HG03025 (cell line): Measurements from ENCODE around the gene CTSD.
"Not testable (repeated sequence)": the region's sequence is repeated elsewhere in the genome, so short reads cannot be mapped to it uniquely, and the experiment has no call there.

Experiments
- ATAC-seq: cut with Tn5 transposase; IDR thresholded peaks from one replicate; pipeline ENCODE4 v1.9.1; 2021; ENCODE audit warnings: mild to moderate bottlenecking, moderate library complexity; ENCODE audit not compliant: unreplicated experiment, low FRiP score

CTSD gene

DNA sequence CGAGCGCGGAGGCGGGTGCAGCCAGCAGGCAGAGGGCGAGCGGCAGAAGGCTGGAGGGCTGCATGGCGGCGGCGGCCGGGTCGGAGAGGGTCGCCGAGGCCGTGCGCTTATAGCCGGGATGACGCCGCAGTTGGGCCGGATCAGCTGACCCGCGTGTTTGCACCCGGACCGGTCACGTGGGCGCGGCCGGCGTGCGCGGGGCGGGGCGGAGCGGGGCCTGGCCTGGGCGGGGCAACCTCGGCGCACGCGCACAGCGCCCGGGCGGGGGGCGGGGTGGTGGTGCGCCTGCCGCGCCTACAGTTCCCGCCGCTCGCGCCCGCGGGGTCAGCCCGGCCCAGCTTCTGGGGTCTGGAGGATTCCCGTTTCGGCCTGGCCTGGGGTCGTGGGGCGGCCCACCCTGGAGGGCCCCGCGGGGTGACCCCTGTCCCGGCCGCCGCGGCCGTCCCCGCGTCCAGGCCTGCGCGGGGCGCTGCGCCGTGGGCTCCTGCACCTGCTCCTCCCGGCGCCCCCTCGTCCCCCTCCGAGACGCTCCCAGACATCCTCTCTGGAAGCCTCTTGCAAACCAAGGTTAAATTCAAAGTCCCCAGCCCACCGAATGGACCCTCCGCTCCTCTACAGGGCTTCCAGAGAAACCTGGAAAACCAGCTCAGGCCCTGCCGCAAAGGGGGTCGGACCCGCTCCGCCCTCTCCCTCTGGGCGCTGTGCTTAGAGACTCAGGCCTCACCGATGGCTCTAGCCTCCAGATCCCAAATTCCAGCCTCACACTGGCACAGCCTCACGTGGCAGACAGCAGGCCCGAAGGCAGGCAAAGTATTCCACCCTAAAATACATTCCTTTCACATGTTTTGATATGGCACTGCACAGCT lies at the start of gene CTSD:
TSS of gene CTSD (minus strand) at position 132 of the 866 bp plus-strand sequence. CDS start at position 64, 68 bp downstream.
- peak; percentile 61 for ATAC-seq

DNA sequence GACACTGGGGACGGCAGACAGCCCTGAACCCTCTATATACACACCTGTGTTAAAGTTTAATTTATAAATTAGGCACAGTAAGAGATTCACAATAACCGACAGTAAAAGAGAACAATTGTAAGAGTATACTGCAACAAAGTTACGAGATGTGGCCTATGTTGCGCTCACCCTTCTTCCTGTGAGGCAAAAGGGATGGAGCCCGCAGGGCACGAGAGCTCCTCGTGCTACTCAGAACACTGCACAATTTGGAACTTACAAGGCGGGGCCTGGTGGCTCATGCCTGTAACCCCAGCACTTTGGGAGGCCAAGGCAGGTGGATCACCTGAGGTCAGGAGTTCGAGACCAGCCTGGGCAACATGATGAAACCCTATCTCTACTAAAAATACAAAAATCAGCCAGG lies 49.6 kb upstream of the CTSD start:
- not testable (repeated sequence) for ATAC-seq

DNA sequence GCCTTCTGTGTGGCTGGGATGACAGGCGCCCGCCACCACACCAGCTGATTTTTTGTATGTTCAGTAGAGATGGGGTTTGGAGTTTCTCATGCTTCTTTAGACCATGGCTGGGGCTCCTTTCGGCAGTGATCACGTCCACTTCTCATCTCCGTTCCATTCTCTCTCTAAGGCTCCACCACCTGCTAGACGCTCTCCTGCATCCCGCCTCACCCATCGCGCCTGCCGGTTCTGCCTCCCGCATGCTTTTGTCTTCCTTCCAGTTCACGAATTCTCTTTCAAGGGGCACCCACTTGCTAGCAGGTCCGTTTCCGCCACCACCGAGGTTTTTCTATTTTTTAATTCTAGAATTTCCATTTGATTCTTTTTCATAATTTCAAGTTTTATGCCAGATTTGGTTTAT lies 49.1 kb upstream of the CTSD start:
- no peak for ATAC-seq

DNA sequence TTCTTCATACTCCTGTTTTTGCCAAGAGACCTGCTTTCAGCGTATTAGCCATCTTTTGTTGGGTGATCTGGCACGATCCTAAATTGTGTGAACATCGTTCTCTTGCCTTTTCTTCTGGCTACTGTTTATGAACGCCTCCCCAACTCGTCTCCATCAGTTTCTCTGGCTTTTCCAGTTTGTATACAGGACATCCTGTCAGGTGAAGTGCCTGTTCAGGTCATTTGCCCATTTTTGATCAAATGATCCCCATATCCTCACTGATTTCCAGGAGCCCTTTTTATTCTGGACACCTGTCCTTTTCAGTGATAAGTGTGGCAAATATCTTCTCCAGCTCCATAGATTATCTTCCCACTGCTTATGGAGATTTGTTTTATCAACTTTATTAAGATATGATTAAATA lies 48.5 kb upstream of the CTSD start:
- no peak for ATAC-seq

DNA sequence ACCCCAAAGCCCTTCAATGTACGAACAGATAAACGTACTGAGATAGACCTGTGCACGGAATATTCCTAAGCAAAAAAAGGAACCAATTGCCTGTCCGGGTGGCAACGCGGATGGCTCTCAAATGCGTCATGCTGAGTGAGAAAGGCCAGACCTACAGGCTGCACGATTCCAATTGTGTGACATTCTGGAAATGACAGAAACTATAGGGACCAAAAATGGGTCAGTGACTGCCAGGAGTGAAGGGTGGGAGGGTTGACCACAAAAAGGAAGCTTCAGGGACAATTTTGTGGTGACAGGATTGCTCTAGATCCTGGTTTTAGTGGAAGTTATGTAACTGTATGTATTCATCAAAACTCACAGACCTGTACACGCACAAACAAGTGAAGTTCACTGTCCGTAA lies 47.0 kb upstream of the CTSD start:
- no peak for ATAC-seq

DNA sequence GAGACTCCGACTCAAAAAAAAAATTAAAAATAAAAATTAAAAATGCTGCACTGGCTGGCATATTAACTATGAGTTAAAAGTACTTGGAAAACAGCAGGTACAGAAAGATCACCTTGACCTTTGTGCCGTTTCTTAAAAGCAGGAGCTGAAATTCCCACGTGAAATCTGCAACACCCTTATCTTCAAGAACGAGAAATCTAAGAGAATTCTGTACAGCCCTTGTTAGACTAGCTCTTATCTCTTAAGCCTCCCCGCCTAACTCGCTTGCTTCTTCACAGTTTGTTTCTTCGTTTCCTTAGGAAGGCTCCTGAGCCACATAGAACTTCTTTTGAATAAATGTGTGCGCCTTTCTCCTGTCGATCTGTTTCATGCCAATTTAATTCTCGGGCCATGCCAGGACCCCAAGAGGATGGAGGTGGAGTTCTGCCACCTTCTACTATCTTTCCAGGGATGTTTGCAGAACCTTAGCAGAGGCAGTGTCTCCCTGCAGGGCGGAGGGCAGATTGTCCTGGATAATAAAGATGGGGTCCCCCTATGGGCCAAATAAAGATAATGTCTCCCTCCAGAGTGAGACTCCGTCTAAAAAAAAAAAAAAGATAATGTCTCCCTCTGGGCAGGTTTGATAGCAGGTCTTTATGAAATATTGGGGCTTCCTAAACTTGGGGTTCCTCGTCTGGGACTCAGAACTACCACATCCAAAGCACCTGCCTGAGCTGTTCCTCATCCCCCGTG lies 43.7 kb upstream of the CTSD start:
- no peak for ATAC-seq

DNA sequence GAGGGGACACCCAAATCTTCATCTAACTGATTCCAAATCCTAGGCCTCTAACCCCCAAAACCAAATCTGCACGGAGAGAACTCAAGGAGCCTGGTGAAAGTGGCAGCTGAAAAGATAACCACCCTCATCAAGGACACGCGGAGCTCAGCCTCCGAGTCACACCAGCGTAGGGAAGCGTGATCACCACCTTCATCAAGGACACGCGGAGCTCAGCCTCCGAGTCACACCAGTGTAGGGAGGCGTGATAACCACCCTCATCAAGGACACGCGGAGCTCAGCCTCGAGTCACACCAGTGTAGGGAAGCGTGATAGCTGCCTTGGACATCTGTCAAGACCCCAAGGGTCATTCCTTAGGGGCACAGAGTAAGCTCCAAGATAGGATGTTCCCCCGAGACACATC lies 41.8 kb upstream of the CTSD start:
- ATAC-seq = no peak

DNA sequence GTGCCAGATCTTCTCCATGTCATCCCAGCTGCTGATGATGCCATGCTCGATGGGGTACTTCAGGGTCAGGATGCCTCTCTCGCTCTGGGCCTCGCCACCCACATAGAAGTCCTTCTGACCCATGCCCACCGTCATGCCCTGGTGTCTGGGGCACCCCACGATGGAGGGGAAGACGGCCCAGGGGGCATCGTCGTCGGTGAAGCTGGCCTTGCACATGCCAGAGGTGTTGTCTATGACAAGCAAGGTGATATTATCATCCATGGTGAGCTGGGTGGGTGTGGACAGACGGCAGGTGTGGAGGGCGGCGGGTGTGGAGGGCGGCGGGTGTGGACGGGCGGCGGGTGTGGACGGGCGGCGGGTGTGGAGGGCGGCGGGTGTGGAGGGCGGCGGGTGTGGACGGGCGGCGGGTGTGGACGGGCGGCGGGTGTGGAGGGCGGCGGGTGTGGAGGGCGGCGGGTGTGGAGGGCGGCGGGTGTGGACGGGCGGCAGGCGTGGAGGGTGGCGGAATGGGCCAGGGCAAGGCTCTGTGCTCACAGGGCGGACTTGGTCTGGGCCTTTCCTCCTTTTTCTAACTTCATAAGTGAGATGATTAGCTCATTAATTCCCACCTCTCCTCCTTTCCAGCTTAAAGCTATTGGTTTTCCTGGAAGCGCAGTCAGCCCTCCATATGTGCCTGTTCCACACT lies 40.2 kb upstream of the CTSD start:
- not testable (repeated sequence) for ATAC-seq

DNA sequence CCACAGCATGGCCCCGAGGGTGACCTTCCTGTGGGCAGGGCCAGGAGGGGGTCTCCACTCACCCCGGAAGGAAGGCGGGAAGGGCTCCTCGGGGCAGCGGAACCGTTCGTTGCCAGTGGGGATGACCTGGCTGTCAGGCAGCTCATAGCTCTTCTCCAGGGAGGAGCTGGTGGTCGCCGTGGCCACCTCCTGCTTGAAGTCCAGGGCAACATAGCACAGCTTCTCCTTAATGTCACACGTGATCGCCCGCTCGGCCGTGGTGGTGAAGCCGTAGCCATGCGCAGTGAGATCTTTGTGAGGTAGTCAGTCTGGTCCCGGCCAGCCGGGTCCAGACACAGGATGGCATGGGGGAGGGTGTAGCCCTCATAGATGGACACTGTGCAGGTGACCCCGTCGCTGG lies 39.5 kb upstream of the CTSD start:
- ATAC-seq = no peak

DNA sequence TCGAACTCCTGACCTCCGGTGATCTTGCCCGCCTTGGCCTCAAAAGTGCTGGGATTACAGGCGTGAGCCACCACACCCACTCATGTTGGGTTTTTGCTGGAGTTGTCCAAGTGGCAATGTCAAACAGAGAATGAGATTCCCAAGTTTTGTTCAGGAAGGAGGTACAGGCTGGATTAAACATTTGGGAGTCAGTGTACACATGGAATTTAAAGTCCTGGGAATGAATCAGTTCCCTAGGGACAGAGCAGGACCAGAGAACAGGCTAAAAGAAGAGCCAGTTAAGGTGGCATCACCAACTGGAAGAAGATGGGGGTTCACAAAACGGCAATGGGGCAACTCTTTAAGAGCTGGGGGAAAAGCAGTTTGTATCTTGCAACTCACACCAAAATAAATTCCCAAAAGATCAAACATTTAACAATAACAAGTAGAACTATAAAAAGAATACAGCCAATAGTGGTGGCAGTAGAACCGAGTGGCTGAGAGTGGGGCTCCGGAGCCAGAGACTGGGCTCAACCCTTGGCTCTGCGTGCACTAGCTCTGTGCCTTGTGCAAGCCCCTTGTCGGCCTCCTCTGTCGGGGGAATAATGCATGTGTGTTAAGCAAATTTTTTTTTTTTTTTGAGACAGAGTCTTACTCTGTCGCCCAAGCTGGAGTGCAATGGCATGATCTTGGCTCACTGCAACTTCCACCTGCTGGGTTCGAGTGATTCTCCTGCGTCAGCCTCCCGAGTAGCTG lies 33.8 kb upstream of the CTSD start:
- ATAC-seq = no peak

DNA sequence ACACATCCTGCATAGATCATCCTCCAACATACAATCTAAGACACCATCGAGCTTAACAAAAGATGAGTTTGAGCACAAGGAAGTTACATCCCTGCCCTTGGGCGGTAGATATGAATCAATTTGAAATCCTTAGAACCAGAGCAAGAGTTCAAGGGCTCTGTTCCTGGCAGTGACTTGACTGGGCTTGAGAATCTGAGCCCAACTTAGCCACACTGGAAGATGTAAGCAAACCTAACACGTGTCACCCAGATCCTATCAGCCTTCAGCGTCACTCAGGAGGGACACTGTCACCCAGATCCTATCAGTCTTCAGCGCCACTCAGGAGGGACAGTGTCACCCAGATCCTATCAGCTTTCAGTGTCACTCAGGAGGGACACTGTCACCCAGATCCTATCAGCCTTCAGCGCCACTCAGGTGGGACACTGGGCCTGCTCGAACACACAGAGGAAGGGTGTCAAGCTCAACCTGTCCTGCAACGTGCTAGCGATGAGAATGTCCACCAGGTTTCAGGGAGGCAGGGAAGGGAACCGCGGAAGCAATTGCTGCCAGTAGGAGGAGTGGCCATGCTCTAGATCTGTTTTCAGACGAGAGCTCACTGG lies 32.8 kb upstream of the CTSD start:
- no peak for ATAC-seq

DNA sequence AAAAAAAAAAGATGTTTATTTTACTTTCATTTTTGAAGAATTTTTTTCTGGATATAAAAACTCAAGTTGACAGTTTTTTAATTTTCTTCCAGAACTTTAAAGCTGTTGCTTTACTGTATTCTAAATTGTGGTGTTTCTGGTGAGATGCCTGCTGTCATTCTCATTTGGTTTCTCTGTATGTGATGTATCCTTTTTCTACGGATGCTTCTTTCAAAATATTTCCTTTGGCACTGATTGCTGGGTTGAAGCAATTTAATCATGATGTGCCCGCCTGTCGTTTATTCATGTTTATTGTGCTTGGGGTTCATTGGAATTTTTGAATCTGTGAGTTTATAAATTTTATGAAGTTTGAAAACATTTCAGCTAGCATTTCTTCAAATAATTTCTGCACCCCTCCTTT lies 29.4 kb upstream of the CTSD start:
- no peak for ATAC-seq

DNA sequence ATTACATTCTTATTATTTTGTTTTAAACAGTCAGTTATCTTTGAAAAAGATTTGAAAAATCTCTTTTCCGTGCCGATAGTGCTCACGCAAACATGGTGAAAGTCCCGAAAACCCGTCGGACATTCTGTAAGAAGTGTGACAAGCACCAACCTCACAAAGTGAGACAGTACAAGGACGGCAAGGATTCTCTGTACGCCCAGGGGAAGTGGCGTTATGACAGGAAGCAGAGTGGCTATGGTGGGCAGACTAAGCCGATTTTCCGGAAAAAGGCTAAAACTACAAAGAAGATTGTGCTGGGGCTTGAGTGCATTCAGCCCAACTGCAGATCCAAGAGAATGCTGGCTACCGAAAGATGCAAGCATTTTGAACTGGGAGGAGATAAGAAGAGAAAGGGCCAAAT lies 28.7 kb upstream of the CTSD start:
- no peak for ATAC-seq

DNA sequence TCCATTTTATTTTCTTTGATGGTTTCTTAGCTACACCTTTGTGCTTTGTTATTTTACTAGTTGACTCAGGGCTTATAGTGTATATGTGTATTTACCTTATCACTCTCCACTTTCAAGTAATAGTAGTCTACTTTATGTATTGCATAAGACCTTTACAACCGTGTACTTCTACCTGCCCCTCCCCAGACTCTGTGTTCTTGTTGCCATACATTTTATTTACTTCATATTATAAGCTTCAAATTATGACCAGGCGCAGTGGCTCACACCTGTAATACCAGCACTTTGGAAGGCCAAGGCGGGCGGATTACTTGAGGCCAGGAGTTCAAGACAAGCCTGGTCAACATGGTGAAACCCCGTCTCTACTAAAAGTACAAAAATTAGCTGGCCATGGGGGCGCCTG lies 28.2 kb upstream of the CTSD start:
- ATAC-seq = no peak

DNA sequence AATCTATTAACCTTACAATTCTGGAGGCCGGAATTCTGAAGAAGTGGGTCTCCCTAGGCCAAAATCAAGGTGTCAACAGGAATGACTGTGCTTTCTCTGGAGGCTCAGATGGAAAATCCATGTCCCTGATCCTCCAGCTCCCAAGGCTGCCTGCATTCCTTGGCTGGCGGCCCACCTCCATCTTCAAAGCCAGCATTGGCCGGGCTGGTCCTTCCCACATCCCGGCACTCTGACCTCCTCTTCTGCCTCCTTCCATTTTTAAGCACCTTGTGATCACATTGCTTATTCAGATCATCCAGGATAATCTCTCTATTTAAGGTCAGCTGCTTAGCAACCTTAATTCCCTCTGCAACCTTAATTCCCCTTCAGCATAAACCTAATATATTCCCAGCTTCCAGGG lies 22.7 kb upstream of the CTSD start:
- ATAC-seq = no peak

DNA sequence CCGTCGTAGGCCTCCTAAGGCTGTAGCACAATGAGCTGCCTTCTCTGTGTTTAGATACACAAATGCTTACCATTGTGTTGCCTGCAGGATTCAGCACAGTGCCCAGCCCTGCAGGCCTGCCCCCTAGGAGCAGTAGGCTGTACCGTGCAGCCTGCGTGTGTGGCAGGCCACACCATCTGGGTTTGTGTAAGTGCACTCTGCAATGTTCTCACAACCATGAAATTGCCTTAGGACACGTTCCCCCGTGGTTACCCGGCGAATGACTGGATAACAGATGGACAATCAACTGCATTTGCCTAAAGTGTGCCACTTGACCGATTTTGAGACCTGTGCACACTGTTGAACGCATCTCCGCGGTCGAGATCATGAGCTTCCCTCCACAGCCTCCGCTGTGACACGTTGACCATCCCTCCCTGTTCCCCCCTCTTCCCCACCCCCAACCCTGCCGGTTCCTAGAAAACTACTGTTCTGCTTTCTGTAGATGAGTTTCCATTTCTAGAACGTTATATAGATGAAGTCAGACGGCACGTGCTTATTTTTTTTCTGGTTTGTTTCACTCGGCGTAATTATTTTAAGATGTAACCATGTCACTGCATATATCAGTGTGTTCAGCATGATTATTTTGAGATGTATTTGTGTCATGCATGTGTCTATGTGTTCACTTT lies 22.2 kb upstream of the CTSD start:
- ATAC-seq = no peak

DNA sequence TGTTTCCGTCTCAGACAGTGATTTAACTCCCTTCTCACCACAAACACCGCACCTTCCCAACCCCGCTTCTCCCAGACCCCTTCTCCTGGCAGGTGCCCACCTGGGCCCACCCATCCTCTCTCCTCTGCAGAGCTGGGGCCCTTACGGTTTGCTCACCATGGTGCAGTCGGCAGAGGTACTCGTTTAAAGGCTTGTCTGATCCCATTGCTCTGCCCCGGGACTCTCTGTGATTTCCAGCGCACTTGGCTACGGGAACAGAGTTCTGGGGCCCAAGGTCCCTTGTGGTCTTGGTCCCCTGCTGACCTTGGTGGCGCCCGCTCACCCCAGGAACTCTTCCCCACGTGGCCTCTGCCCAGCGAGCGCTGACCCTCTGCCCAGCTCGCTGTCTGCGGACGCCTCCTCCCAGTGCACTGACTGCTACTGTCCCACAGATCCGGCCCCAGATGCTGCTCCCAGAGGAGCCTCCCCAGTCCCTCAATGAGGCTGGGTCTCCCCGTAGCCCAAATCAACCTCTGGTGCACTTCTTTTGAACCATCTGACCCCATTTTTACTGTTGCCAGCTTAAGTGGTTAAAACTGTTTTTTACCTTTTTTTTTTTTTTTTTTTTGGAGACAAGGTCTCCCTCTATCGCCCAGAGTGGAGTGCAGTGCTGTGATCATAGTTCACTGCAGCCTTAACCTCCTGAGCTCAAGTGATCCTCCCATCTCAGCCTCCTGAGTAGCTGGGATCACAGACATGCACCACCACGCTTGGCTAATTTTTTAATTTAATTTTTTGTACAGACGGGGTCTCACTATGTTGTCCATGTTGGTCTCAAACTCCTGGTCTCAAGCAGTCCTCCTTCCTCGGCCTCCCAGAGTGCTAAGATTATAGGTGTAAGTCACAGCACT lies 21.3 kb upstream of the CTSD start:
- ATAC-seq = no peak

DNA sequence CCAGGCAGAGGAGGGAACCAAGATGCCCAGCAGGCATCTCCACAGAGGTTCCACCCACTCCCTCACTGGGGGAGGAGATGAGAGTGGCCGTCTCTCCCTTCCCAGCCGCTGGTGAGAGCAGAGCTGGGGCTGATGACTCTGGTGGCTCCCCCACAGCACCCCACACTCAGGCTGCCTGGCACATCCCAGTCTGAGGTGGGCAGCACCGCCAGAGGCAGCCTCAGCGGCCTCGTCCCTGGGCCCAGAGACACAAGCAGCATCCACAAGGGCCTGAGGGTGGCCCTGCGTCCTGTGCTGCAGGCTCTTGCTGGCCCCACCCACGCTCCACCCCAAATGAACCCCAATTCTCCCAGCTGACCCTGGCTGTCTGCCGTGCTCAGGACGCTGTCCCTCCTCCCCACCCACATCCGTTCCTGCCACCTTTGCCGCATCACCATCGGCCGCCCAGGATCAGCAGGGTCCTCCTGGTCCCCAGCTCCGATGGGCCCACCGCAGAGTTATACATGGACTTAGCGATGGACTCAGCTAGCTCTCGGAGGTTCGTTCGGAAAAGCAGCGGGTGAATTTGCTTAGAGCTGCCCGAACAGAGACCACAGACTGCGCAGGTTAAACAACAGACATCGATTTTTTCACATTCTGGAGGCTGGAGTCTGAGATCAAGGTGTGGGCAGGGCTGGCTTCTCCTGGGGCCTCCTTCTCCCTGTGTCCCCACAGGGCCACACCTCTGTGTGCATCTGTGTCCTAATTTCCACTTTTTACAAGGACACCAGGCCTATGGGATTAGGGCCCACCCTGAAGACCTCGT lies 20.2 kb upstream of the CTSD start:
- no peak for ATAC-seq
